ENCODE measurements around the gene APOL3. TPM values are rescaled to one million over a fixed set of nuclear protein-coding genes. Genes with fewer than 3 reads are reported as not detected.
"Not testable (repeated sequence)": the region's sequence is repeated elsewhere in the genome, so short reads cannot be mapped to it uniquely, and the experiment has no call there.

Gene APOL3
- total and polyA plus RNA-seq, 2 donors (not counting 3 experiments of a cell fraction or from before 2014, with no cell fraction given), result 17.9 to 36.9 TPM

DNA sequence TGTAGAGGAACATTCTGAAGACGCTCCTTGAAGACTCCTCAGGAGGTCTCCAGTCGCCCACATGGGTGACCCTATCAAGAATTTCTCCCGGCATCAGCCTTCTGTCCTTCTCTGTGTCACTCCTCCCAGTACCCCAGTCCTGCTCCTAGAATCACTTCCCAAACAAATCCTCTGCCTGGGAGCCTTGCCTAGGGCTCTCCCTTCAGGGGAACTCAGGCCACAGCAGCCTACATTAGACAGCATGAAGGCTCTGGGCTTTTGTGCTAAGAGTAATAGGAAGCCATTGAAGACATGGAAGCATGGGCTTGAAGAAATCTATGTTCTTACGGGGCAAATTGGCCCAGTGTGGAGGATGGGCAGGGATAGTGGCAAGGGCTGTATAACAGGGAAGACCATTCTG lies 21.8 kb downstream of the APOL3 start:
- H3K9ac ChIP-seq (replicated peaks; ENCODE audit: extremely low read depth, insufficient read depth, low read length); H3K4me1 ChIP-seq (ENCODE audit: control insufficient read depth, extremely low read depth, insufficient read depth, low read length); H4K20me1 ChIP-seq (replicated peaks; ENCODE audit: control insufficient read depth, extremely low read depth, insufficient read depth, low read length); intact Hi-C loops (cut with micrococcal nuclease); H3K9me1 ChIP-seq (replicated peaks; ENCODE audit: control insufficient read depth, extremely low read depth, insufficient read depth, low read length); H3K27ac ChIP-seq (ENCODE audit: insufficient read depth, low read depth, low read length); H3K36me3 ChIP-seq (ENCODE audit: control insufficient read depth in 2 of 2, extremely low read depth in 1 of 2, insufficient read depth in 2 of 2, low read length in 2 of 2); H3K27me3 ChIP-seq (ENCODE audit: control insufficient read depth in 2 of 2, insufficient read depth in 2 of 2, low read length in 2 of 2); H3K9me3 ChIP-seq (replicated peaks; ENCODE audit: control insufficient read depth, insufficient read depth, low read length); FAIRE-seq; H3K79me2 ChIP-seq (ENCODE audit: control insufficient read depth, insufficient read depth, low read length); dilution Hi-C loops (cut with MboI; ENCODE audit: extremely low pct_ligation_motif_present, low sequenced_read_pairs); H2AFZ ChIP-seq (ENCODE audit: low read depth, low read length); DNase-seq (ENCODE audit: low read depth, low spot score); H3K4me2 ChIP-seq (ENCODE audit: insufficient read depth, low read length); H3K4me3 ChIP-seq (replicated peaks in 1 of 3; ENCODE audit: insufficient read depth in 1 of 3, low read depth in 1 of 3, low read length in 3 of 3); POLR2A ChIA-PET; BruUV-seq (replicated peaks): not testable (repeated sequence)
- CTCF ChIA-PET, result interaction anchor here (1.4 kb wide), 1 partner anchor 348 kb away, joined by 5 read pairs; no protein-coding TSS in a partner anchor

DNA sequence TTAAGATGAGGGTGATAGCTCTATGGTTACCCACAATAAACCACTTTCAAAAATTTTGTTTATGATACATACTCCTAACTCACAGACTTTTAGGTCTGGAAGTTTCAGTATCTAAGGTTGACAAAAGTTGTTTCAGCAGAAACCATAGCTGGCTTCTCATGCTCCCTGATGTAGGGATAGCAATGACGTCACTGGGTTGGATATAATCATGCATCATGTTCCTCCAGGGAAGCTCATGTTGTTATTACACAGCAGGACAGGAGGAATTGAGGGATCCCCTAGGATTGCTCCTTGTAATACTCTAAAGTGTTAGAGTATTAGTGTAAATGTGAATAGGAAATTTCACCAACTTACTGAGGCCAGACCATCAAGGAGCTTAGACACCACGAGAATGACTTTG lies 23.6 kb downstream of the APOL3 start:
- TF ChIP-seq, protein P1, sequence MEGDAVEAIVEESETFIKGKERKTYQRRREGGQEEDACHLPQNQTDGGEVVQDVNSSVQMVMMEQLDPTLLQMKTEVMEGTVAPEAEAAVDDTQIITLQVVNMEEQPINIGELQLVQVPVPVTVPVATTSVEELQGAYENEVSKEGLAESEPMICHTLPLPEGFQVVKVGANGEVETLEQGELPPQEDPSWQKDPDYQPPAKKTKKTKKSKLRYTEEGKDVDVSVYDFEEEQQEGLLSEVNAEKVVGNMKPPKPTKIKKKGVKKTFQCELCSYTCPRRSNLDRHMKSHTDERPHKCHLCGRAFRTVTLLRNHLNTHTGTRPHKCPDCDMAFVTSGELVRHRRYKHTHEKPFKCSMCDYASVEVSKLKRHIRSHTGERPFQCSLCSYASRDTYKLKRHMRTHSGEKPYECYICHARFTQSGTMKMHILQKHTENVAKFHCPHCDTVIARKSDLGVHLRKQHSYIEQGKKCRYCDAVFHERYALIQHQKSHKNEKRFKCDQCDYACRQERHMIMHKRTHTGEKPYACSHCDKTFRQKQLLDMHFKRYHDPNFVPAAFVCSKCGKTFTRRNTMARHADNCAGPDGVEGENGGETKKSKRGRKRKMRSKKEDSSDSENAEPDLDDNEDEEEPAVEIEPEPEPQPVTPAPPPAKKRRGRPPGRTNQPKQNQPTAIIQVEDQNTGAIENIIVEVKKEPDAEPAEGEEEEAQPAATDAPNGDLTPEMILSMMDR (IDR thresholded peaks at IDR 0.05; ENCODE audit: extremely low read depth in 1 of 2, insufficient read depth in 1 of 2, low read depth in 1 of 2, low read length in 2 of 2), result no peak
- TF ChIP-seq FOS (IDR thresholded peaks at IDR 0.05; ENCODE audit: borderline replicate concordance, insufficient read depth, low read length) (no peak), JUN (IDR thresholded peaks at IDR 0.05; ENCODE audit: borderline replicate concordance, insufficient read depth, insufficient read length, low read depth) (no peak), POLR2AphosphoS5 (IDR thresholded peaks at IDR 0.05; ENCODE audit: insufficient read depth, low read depth, low read length) (no peak), POLR2A (IDR thresholded peaks at IDR 0.05; ENCODE audit: low read depth, low read length) (no peak), MYC (IDR thresholded peaks at IDR 0.05; ENCODE audit: low read depth, low read length) (no peak), GATA2 (IDR thresholded peaks at IDR 0.05; ENCODE audit: insufficient read depth, insufficient read length, low read depth, low read length) (no peak), EZH2 (IDR thresholded peaks at IDR 0.05; ENCODE audit: borderline replicate concordance, low read depth, low read length, severe bottlenecking) (no peak)
- TF ChIP-seq, protein P2, sequence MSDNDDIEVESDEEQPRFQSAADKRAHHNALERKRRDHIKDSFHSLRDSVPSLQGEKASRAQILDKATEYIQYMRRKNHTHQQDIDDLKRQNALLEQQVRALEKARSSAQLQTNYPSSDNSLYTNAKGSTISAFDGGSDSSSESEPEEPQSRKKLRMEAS (IDR thresholded peaks at IDR 0.05; ENCODE audit: insufficient read depth, insufficient read length), result no peak
- Histone ChIP-seq H3K9me3 (replicated peaks; ENCODE audit: control insufficient read depth, insufficient read depth, low read length) (no peaks in the 10 kb centered on the region), H3K27me3 (ENCODE audit: control insufficient read depth in 2 of 2, insufficient read depth in 2 of 2, low read length in 2 of 2) (peaks cover 11 to 12% of the 10 kb centered on the region in 2 experiments), H3K36me3 (ENCODE audit: control insufficient read depth in 2 of 2, extremely low read depth in 1 of 2, insufficient read depth in 2 of 2, low read length in 2 of 2) (peaks cover 0 to 7% of the 10 kb centered on the region in 2 experiments), H4K20me1 (replicated peaks; ENCODE audit: control insufficient read depth, extremely low read depth, insufficient read depth, low read length) (no peaks in the 10 kb centered on the region), H3K27ac (ENCODE audit: insufficient read depth, low read depth, low read length) (no peak overlapping the region), H3K4me3 (replicated peaks in 1 of 3; ENCODE audit: insufficient read depth in 1 of 3, low read depth in 1 of 3, low read length in 3 of 3) (no peak overlapping the region), H3K79me2 (ENCODE audit: control insufficient read depth, insufficient read depth, low read length) (no peaks in the 10 kb centered on the region), H3K4me2 (ENCODE audit: insufficient read depth, low read length) (no peak overlapping the region), H3K9ac (replicated peaks; ENCODE audit: extremely low read depth, insufficient read depth, low read length) (no peak overlapping the region), H3K4me1 (ENCODE audit: control insufficient read depth, extremely low read depth, insufficient read depth, low read length) (no peaks in the 10 kb centered on the region), H2AFZ (ENCODE audit: low read depth, low read length) (no peak overlapping the region), H3K9me1 (replicated peaks; ENCODE audit: control insufficient read depth, extremely low read depth, insufficient read depth, low read length) (no peaks in the 10 kb centered on the region)
- BruUV-seq (replicated peaks), result no TSS peak
- no peak for FAIRE-seq
- dilution Hi-C loops (cut with MboI; ENCODE audit: extremely low pct_ligation_motif_present, low sequenced_read_pairs) (no loop called here), intact Hi-C loops (cut with micrococcal nuclease) (no loop called here)
- no peak for DNase-seq (ENCODE audit: low read depth, low spot score)
- CTCF ChIA-PET, result interaction anchor here (0.7 to 1.7 kb wide), 6 partner anchors 8 to 349 kb away, joined by 3 to 5 read pairs (median 4); no protein-coding TSS in a partner anchor
- POLR2A ChIA-PET, result no interaction called here

Data from endothelial cell of umbilical vein (primary cell).